Stomach (tissue), 4 donors: Measurements from ENCODE around the gene TMPRSS7.

Source experiments
- EP300 ChIP-seq: sonication (generic); formaldehyde crosslinking; IDR thresholded peaks from one replicate; pipeline ENCODE4 v1.6.1; 2017; ENCODE audit warnings: antibody characterized with exemption
- POLR2A ChIP-seq, 4 donors: fragments of 450-650 bp; IDR thresholded peaks; one replicate each; pipeline ENCODE4 v1.6.1; 2016; ENCODE audit warnings: antibody characterized with exemption in 4 of 4, control low read depth in 2 of 4, mild to moderate bottlenecking in 1 of 4, moderate library complexity in 1 of 4
- POLR2AphosphoS5 ChIP-seq, 3 donors: sonication (generic); formaldehyde crosslinking; IDR thresholded peaks; one replicate each; pipeline ENCODE4 v1.6.1; 2016; ENCODE audit warnings: antibody characterized with exemption in 3 of 3
- TF ChIP-seq, protein P1 (sequence below), 7 experiments: fragments of 450-650 bp in 4 of 7; fragments of 200-600 bp in 3 of 7; sonication (generic) in 3 of 7; IDR thresholded peaks; one replicate each; pipeline ENCODE4 v1.5.1; 2016 to 2019; ENCODE audit warnings: antibody characterized with exemption in 7 of 7, control low read depth in 2 of 7, mild to moderate bottlenecking in 1 of 7

DNA sequence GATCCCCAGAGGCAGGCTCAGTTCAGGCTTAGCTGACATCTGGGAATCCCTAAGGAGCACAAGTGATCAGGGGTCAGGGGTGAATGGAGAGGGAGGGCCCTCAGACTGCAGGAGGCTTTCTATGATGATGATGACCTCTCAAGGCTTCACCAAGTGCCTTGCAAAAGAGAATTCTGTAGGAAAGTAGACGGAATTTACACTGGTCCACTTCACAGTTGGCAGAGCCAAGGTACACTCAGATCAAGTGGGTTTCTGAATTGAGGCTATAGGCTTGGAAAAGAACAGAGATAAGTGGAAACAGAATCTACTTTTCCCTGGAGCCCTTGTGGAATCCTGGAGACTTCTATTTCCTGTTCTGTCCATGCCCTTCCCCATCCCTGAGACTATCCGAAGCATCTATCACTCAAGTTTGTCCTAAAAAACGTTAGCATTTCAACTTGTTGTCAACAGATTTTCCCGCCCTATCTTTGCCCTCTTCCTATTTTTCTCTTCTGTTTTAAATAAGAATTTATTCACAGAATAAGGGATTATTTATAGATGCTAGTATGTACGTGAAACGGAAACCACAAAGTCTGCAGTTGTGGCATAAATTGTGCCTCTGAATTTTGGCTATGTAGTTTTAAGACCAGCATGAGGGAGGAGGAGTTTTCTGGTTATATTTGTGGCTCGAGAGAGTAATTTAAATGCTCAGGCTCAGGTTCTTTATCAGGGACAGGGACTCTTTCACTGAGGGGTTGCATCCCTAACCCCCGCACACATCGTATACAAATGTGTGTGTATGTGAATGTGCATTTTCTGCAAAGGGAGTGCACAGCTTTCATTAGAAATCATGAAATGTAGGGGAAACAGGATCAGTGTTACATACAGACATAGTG, 85.7 kb downstream of the TMPRSS7 start:
- TF ChIP-seq, protein P1, sequence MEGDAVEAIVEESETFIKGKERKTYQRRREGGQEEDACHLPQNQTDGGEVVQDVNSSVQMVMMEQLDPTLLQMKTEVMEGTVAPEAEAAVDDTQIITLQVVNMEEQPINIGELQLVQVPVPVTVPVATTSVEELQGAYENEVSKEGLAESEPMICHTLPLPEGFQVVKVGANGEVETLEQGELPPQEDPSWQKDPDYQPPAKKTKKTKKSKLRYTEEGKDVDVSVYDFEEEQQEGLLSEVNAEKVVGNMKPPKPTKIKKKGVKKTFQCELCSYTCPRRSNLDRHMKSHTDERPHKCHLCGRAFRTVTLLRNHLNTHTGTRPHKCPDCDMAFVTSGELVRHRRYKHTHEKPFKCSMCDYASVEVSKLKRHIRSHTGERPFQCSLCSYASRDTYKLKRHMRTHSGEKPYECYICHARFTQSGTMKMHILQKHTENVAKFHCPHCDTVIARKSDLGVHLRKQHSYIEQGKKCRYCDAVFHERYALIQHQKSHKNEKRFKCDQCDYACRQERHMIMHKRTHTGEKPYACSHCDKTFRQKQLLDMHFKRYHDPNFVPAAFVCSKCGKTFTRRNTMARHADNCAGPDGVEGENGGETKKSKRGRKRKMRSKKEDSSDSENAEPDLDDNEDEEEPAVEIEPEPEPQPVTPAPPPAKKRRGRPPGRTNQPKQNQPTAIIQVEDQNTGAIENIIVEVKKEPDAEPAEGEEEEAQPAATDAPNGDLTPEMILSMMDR (IDR thresholded peaks at IDR 0.05) = no peak
- no peak for TF ChIP-seq POLR2A (IDR thresholded peaks at IDR 0.05)
- TF ChIP-seq POLR2AphosphoS5 (IDR thresholded peaks at IDR 0.05) = no peak
- TF ChIP-seq EP300 = no peak
